Vagina (tissue), 2 donors: ENCODE data around the gene SHE.

Experiments
- CTCF ChIP-seq, 3 experiments: fragments of 450-650 bp in 2 of 3; fragments of 200-600 bp in 1 of 3; sonication (generic) in 1 of 3; IDR thresholded peaks; one replicate each; pipeline ENCODE4 v1.5.1; 2017 to 2019; ENCODE audit warnings: antibody characterized with exemption in 3 of 3, mild to moderate bottlenecking in 2 of 3, moderate library complexity in 2 of 3
- POLR2A ChIP-seq, 2 donors: fragments of 450-650 bp; IDR thresholded peaks; one replicate each; pipeline ENCODE4 v1.6.1; 2017; ENCODE audit warnings: antibody characterized with exemption in 2 of 2, mild to moderate bottlenecking in 2 of 2, moderate library complexity in 2 of 2
- POLR2AphosphoS5 ChIP-seq, 2 donors: sonication (generic); formaldehyde crosslinking; IDR thresholded peaks; one replicate each; pipeline ENCODE4 v1.9.0; 2017; ENCODE audit warnings: antibody characterized with exemption in 2 of 2, mild to moderate bottlenecking in 2 of 2, low read depth in 1 of 2; ENCODE audit not compliant: insufficient read depth in 1 of 2

DNA sequence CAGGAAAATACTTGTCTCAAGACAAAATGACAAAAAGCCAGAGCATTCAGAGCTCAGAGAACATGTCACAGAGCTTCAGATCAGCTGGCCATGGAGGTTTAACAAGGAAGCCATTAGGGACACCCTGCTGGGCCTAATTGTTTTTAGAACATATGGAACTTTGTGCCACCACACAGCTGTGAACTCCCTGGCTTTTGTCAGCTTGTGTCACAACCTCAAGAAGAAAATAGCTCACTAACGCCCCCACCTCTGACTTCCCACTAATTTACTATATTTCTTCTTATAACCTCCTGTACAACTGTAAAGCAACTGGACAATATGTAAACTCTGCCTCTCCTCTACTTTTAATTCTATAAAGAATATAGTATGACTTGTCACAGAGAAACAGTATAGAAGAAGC is 21.2 kb downstream of the SHE start:
- TF ChIP-seq CTCF (IDR thresholded peaks at IDR 0.05) = no peak
- no peak for TF ChIP-seq POLR2A (IDR thresholded peaks at IDR 0.05)
- no peak for TF ChIP-seq POLR2AphosphoS5 (IDR thresholded peaks at IDR 0.05; ENCODE audit: insufficient read depth in 1 of 2, low read depth in 1 of 2)
